ENCODE results near the gene GBP7.
"Not testable (repeated sequence)": the region's sequence is repeated elsewhere in the genome, so short reads cannot be mapped to it uniquely, and the experiment has no call there.

DNA sequence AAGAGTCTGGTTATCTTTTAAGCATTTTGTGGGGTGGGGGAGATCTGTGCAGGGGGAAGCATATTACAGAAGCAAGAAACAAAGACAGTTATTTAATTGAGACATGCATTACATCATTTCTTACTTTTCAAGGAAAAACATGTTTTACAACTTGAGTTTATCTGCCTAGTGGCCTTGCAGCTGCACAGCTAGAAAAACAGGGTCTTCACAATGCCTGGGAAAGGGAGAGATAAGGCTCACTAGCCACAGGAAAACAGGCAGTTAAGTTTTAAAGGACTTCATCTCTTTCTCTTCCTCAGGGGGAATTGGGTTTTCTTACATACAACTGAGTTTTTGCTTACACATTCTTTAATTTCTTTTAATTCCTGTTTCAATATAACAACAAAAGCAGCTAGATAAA lies 44.0 kb upstream of the GBP7 start:
- TF ChIP-seq, protein P1, sequence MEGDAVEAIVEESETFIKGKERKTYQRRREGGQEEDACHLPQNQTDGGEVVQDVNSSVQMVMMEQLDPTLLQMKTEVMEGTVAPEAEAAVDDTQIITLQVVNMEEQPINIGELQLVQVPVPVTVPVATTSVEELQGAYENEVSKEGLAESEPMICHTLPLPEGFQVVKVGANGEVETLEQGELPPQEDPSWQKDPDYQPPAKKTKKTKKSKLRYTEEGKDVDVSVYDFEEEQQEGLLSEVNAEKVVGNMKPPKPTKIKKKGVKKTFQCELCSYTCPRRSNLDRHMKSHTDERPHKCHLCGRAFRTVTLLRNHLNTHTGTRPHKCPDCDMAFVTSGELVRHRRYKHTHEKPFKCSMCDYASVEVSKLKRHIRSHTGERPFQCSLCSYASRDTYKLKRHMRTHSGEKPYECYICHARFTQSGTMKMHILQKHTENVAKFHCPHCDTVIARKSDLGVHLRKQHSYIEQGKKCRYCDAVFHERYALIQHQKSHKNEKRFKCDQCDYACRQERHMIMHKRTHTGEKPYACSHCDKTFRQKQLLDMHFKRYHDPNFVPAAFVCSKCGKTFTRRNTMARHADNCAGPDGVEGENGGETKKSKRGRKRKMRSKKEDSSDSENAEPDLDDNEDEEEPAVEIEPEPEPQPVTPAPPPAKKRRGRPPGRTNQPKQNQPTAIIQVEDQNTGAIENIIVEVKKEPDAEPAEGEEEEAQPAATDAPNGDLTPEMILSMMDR (IDR thresholded peaks at IDR 0.05; ENCODE audit: insufficient read depth, low read depth, low read length), result not testable (repeated sequence)
- not testable (repeated sequence) for TF ChIP-seq EZH2 (IDR thresholded peaks at IDR 0.05; ENCODE audit: insufficient read depth, low read length)

Data from astrocyte (in vitro differentiated cells and primary cell).